ENCODE measurements around the gene PIH1D1. TPM values are rescaled to one million over a fixed set of nuclear protein-coding genes. Genes with fewer than 3 reads are reported as not detected.

PIH1D1 gene
- polyA plus RNA-seq, 3 donors = 81.1 to 84.9 (median 84.7) TPM

- no peak for DNase-seq (ENCODE audit: low read depth in 3 of 3, low spot score in 2 of 3)
Observed at GRCh38 chr19:49398001-49398615, 53.5 kb downstream of the PIH1D1 start.

DNA sequence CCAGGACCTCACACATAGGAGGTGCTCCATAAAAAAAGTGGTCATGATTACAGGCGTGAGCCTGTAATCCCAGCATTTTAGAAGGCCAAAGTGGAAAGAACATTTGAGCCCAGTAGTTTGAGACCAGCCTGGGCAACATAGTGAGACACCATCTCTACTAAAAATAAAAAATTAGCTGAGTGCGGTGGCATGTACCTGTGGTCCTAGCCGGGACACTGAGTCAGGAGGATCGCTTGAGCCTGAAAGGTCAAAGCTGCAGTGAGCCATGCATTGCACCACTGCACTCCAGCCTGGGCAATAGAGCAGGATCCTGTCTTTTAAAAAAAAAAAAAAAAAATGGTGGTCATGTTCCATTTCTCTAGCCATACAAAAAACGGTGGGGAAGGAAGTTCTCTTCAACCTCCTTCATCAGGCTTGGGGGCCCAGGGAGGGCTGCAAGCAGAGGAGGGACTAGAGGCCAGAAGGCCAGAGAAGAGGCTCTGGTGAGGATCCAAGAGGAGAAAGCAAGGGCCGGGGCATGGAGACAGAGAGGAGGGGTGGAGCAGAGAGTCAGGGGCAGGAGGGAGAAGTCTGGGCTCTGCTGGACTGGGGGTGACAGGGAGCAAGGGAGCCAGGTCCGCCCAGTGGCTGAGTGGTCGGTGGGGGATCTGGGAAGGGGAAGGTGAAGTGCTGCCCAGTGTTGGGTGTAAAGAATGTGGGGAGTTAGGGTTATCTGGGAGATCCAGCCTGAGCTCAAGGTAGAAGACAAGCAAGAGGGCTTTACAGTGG, 54.7 kb downstream of the PIH1D1 start:
- no peak for DNase-seq (ENCODE audit: low read depth in 3 of 3, low spot score in 2 of 3)

Other genes starting within 250 kb of the PIH1D1 start
- gene SLC6A16, start 126.6 kb downstream of the PIH1D1 start, polyA plus RNA-seq (ENCODE audit: insufficient read length in 3 of 3) = 1 to 10 TPM; 2.4 to 2.6 (median 2.6) TPM
- gene CD37, start 116.4 kb downstream of the PIH1D1 start, polyA plus RNA-seq (ENCODE audit: insufficient read length in 3 of 3) = 10 to 100 TPM; 32.7 to 37.7 (median 36.9) TPM
- gene TEAD2, start 89.4 kb downstream of the PIH1D1 start, polyA plus RNA-seq (ENCODE audit: insufficient read length in 3 of 3) = 10 to 100 TPM; 86.1 to 89.1 (median 86.1) TPM
- gene DKKL1, start 87.9 kb downstream of the PIH1D1 start, polyA plus RNA-seq (ENCODE audit: insufficient read length in 3 of 3) = 1 to 10 TPM; 4.5 to 5.3 (median 4.7) TPM
- gene KASH5, start 63.6 kb downstream of the PIH1D1 start, polyA plus RNA-seq (ENCODE audit: insufficient read length in 3 of 3) = under 1 TPM; 0.14 to 0.45 (median 0.18) TPM
- not detected for gene PTH2, start 28.4 kb downstream of the PIH1D1 start, polyA plus RNA-seq (ENCODE audit: insufficient read length in 3 of 3)
- gene GFY, start 26.4 kb downstream of the PIH1D1 start, polyA plus RNA-seq (ENCODE audit: insufficient read length in 3 of 3) = not detected
- under 1 TPM; 0.25 to 0.33 (median 0.31) TPM for gene SLC17A7, start 10.3 kb downstream of the PIH1D1 start, polyA plus RNA-seq (ENCODE audit: insufficient read length in 3 of 3)
- gene ALDH16A1, start 1.4 kb upstream of the PIH1D1 start, polyA plus RNA-seq (ENCODE audit: insufficient read length in 3 of 3) = 10 to 100 TPM; 14.5 to 15.0 (median 14.8) TPM
- gene FLT3LG, start 22.4 kb upstream of the PIH1D1 start, polyA plus RNA-seq (ENCODE audit: insufficient read length in 3 of 3) = 1 to 10 TPM; 2.6 to 3.2 (median 2.7) TPM
- 1,000 to 10,000 TPM; 2,089 to 2,580 (median 2,270) TPM for gene RPL13A, start 35.8 kb upstream of the PIH1D1 start, polyA plus RNA-seq (ENCODE audit: insufficient read length in 3 of 3)
- gene RPS11, start 44.6 kb upstream of the PIH1D1 start, polyA plus RNA-seq (ENCODE audit: insufficient read length in 3 of 3) = 1,000 to 10,000 TPM; 2,847 to 3,056 (median 2,982) TPM
- gene FCGRT, start 60.8 kb upstream of the PIH1D1 start, polyA plus RNA-seq (ENCODE audit: insufficient read length in 3 of 3) = 100 to 1,000 TPM; 219 to 252 (median 230) TPM
- 10 to 100 TPM; 10.0 to 10.9 (median 10.2) TPM for gene RCN3, start 76.2 kb upstream of the PIH1D1 start, polyA plus RNA-seq (ENCODE audit: insufficient read length in 3 of 3)
- gene NOSIP, start 128.7 kb upstream of the PIH1D1 start, polyA plus RNA-seq (ENCODE audit: insufficient read length in 3 of 3) = 10 to 100 TPM; 61.2 to 69.1 (median 64.3) TPM
- 1 to 10 TPM; 7.1 to 8.5 (median 7.1) TPM for gene PRRG2, start 129.5 kb upstream of the PIH1D1 start, polyA plus RNA-seq (ENCODE audit: insufficient read length in 3 of 3)
- gene PRR12, start 139.4 kb upstream of the PIH1D1 start, polyA plus RNA-seq (ENCODE audit: insufficient read length in 3 of 3) = 10 to 100 TPM; 13.6 to 16.3 (median 15.1) TPM
- gene RRAS, start 188.3 kb upstream of the PIH1D1 start, polyA plus RNA-seq (ENCODE audit: insufficient read length in 3 of 3) = 10 to 100 TPM; 19.8 to 23.1 (median 21.3) TPM
- 10 to 100 TPM; 24.3 to 31.6 (median 25.6) TPM for gene SCAF1, start 190.4 kb upstream of the PIH1D1 start, polyA plus RNA-seq (ENCODE audit: insufficient read length in 3 of 3)
- 10 to 100 TPM; 37.6 to 41.5 (median 39.3) TPM for gene IRF3, start 214.0 kb upstream of the PIH1D1 start, polyA plus RNA-seq (ENCODE audit: insufficient read length in 3 of 3)
- gene BCL2L12, start 214.1 kb upstream of the PIH1D1 start, polyA plus RNA-seq (ENCODE audit: insufficient read length in 3 of 3) = 10 to 100 TPM; 16.4 to 21.9 (median 19.4) TPM
- gene PRMT1, start 225.5 kb upstream of the PIH1D1 start, polyA plus RNA-seq (ENCODE audit: insufficient read length in 3 of 3) = 100 to 1,000 TPM; 205 to 221 (median 219) TPM
- under 1 TPM; 0.64 to 0.67 (median 0.64) TPM for gene ADM5, start 237.8 kb upstream of the PIH1D1 start, polyA plus RNA-seq (ENCODE audit: insufficient read length in 3 of 3)
- gene CPT1C, start 239.3 kb upstream of the PIH1D1 start, polyA plus RNA-seq (ENCODE audit: insufficient read length in 3 of 3) = 10 to 100 TPM in 1 of 3 donors, 1 to 10 TPM in 2; 8.0 to 10.9 (median 9.0) TPM